PFSK-1 (cell line): ENCODE measurements around the gene STX7.

ENCODE experiments used
- FOXP2 ChIP-seq: optimal IDR thresholded peaks from 2 replicates; pipeline ENCODE3; 2011; ENCODE audit warnings: borderline replicate concordance, control low read depth, inconsistent platforms; ENCODE audit not compliant: insufficient read depth; ENCODE audit errors: extremely low read length, extremely low read depth
- POLR2AphosphoS5 ChIP-seq: IDR thresholded peaks from 2 replicates; pipeline ENCODE4 v1.6.1; 2012; ENCODE audit warnings: low read depth, mild to moderate bottlenecking, control low read depth, low read length, moderate library complexity
- SIN3A ChIP-seq: IDR thresholded peaks from 2 replicates; pipeline ENCODE4 v1.6.1; 2012; ENCODE audit warnings: mild to moderate bottlenecking, low read length, moderate library complexity, borderline replicate concordance; ENCODE audit not compliant: insufficient read depth
- TAF1 ChIP-seq: IDR thresholded peaks from 2 replicates; pipeline ENCODE4 v1.6.1; 2012; ENCODE audit warnings: low read length, control low read depth, borderline replicate concordance; ENCODE audit not compliant: insufficient read depth
- TF ChIP-seq, protein P1 (sequence below), 2 experiments: IDR thresholded peaks; 2 replicates each; pipeline versions ENCODE4 v1.6.1 to v1.8.0; 2011 to 2012; ENCODE audit warnings: low read depth in 2 of 2, low read length in 2 of 2, control low read depth in 1 of 2, inconsistent platforms in 1 of 2, mild to moderate bottlenecking in 1 of 2, moderate library complexity in 1 of 2; ENCODE audit not compliant: insufficient read depth in 1 of 2

The STX7 gene

DNA sequence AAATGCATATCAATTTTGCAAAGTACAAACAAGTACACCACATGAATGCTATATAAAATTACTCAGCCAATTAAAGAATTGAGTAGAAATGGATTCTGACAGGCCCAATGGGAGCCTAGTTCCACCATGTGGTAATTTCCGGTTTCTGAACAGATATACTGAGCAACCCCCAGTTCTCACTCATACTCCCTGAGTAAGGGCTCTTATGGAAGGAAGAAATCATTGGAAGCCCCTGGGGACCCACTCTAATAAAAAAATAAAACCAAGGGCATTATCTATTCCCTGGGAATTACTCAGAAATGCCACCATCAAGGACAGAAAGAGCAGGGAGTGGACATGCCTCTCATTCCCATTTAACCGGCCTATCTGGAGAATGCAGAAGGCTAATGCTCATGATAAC lies 34.6 kb downstream of the STX7 start:
- TF ChIP-seq FOXP2 (no peak), SIN3A (no peak), TAF1 (no peak), POLR2AphosphoS5 (no peak)
- TF ChIP-seq, protein P1, sequence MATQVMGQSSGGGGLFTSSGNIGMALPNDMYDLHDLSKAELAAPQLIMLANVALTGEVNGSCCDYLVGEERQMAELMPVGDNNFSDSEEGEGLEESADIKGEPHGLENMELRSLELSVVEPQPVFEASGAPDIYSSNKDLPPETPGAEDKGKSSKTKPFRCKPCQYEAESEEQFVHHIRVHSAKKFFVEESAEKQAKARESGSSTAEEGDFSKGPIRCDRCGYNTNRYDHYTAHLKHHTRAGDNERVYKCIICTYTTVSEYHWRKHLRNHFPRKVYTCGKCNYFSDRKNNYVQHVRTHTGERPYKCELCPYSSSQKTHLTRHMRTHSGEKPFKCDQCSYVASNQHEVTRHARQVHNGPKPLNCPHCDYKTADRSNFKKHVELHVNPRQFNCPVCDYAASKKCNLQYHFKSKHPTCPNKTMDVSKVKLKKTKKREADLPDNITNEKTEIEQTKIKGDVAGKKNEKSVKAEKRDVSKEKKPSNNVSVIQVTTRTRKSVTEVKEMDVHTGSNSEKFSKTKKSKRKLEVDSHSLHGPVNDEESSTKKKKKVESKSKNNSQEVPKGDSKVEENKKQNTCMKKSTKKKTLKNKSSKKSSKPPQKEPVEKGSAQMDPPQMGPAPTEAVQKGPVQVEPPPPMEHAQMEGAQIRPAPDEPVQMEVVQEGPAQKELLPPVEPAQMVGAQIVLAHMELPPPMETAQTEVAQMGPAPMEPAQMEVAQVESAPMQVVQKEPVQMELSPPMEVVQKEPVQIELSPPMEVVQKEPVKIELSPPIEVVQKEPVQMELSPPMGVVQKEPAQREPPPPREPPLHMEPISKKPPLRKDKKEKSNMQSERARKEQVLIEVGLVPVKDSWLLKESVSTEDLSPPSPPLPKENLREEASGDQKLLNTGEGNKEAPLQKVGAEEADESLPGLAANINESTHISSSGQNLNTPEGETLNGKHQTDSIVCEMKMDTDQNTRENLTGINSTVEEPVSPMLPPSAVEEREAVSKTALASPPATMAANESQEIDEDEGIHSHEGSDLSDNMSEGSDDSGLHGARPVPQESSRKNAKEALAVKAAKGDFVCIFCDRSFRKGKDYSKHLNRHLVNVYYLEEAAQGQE (IDR thresholded peaks at IDR 0.05; ENCODE audit: insufficient read depth in 1 of 2, low read depth in 2 of 2, low read length in 2 of 2): no peak

DNA sequence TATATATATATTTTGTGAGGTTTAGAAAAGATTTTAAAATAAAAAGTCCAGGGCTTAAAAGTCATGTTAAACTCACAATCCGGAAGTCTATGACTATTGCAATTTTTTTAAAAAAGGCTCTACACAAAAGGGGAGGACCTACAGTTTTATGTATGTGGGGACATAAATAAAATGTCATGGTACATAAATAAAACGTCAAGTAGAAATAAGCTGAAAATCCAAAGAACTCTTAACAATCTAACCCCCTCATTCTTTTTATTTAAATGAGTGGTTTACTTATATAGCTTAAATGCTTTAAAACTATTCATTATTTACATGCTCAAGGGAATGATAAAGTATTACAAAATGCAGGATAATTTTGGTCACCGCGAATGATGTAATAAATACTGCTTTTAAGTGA lies 36.2 kb downstream of the STX7 start:
- TF ChIP-seq, protein P1 (IDR thresholded peaks at IDR 0.05; ENCODE audit: insufficient read depth in 1 of 2, low read depth in 2 of 2, low read length in 2 of 2): no peak
- TF ChIP-seq TAF1: no peak
- no peak for TF ChIP-seq POLR2AphosphoS5
- TF ChIP-seq SIN3A: no peak
- no peak for TF ChIP-seq FOXP2

DNA sequence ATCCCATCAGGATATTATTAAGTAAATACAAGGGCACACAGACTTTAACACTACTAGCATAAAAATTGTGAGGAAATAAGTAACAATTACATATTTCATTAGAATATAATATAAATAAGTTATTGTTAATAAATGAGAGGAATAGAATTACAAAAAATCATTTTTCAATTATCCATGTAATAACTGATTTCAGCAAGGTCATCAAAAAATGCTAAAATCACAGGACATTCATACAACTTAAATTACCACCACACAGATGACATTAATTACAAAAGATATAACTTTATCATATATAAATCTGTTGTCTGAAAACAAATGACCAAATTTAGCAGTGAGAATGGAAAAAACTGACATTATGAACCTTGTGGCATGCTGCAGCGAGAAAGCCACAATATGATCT lies 37.0 kb downstream of the STX7 start:
- no peak for TF ChIP-seq TAF1
- TF ChIP-seq, protein P1 (IDR thresholded peaks at IDR 0.05; ENCODE audit: insufficient read depth in 1 of 2, low read depth in 2 of 2, low read length in 2 of 2): no peak
- TF ChIP-seq FOXP2: no peak
- no peak for TF ChIP-seq POLR2AphosphoS5

DNA sequence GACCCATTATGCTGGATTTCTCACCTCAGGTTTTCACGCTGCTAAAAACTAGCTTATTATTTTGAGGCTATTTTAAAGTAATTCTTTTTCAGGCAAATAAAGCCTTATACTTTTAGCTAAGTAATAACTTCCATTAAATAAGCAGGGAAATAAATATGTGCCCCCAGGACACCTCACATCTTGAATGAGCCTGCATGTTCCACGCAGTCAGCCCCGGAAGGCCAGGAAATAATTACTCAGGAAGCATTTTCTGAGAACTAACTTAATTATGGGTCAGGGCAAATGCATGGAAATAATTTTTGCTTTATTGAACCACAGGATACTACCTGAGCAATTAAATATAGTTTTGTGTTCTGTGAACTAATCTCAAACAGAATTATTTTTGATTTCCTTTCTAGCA lies 41.1 kb downstream of the STX7 start:
- no peak for TF ChIP-seq SIN3A
- TF ChIP-seq, protein P1 (IDR thresholded peaks at IDR 0.05; ENCODE audit: insufficient read depth in 1 of 2, low read depth in 2 of 2, low read length in 2 of 2): peak in 1 of 2 experiments; percentile 61; a peak in 1 of 4 replicates

DNA sequence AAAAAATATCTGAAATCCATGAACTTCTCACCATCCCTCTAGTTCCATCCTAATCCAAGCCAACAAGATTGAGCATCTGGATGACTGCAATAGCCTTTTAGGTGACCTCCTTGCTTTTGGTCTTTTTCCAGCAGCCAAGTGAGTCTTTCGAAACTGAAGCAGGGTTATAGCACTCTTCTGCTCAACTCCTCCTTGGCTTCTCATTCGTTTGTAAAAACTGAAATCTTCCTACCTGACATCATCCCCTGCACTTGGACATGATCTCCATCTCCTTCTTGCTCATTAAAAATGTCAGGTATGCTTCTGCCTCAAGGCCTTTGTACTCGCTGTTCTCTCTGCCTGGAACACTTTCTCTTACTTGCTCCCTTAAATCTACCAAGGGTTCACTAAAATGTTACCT lies 46.0 kb downstream of the STX7 start:
- TF ChIP-seq TAF1 (no peak), POLR2AphosphoS5 (no peak), SIN3A (no peak), FOXP2 (no peak)
- TF ChIP-seq, protein P1 (IDR thresholded peaks at IDR 0.05; ENCODE audit: insufficient read depth in 1 of 2, low read depth in 2 of 2, low read length in 2 of 2): no peak
